Stimulated activated CD4-positive, alpha-beta T cell treated with anti-CD3 and anti-CD28 coated beads, Interleukin-15, amount 100 ng/mL, for 1 hour (primary cell): ENCODE results near the gene TMEM190.
A peak's percentile ranks its signal among the peaks of the same experiment; 100 is the strongest.

ENCODE experiments used
- DNase-seq, 2 donors: peaks; one replicate each; pipeline ENCODE4 v3.0.0-alpha.2; 2020; ENCODE audit warnings: low read depth in 1 of 2, low spot score in 1 of 2

The TMEM190 gene

GRCh38 chr19:55350620-55351315 lies 25.9 kb upstream of the TMEM190 start:
- DNase-seq = no peak

DNA sequence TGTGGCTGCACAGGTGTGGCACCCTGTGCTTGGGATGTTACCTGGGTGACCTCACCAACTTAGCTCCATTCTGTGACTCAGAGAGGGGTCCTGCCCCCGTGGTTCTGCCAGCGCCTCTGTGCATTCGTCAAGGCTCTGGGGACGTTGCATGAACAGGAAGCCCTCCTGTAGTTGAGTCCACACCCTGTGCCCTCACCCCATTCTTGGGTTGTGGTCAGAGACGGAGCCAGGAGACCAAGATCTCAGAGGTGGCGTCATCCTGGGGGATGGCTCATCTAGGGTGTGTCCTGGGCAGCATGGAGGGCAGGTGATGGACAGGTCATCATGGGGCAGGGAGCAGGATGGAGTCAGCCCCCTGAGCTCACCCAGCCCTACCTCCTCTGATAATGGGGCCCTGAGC lies 24.6 kb upstream of the TMEM190 start:
- no peak for DNase-seq

DNA sequence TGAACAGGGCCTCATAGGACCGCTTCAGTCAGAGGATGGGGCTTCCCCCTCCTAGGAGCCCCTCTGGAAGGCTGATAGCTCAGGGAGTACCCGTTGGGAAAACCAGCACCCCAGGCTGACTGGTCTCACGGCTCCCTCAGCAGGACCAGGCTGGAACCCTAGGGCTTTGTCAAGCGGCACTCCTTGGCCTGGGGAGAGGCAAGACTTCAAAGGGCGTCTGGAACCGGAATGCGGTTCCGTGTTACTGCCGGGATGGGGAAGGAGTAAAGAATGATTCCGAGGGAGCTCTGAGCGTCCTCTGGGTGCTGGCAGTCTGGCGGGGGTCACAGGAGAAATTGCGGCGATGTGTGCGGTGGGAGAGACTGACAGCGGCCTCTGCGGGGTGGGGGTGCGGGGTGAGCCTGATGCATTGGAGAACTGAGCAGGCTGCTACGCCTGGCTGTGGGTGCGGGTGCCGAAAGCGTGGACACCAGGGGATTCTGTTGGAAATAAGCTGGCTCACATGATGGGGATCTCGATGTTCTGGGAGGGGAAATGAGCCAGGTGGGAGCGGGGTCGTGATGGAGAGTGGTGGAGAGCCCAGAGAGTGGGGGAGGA lies 24.0 kb upstream of the TMEM190 start:
- no peak for DNase-seq

GRCh38 chr19:55353356-55353802 lies 23.2 kb upstream of the TMEM190 start:
- no peak for DNase-seq

DNA sequence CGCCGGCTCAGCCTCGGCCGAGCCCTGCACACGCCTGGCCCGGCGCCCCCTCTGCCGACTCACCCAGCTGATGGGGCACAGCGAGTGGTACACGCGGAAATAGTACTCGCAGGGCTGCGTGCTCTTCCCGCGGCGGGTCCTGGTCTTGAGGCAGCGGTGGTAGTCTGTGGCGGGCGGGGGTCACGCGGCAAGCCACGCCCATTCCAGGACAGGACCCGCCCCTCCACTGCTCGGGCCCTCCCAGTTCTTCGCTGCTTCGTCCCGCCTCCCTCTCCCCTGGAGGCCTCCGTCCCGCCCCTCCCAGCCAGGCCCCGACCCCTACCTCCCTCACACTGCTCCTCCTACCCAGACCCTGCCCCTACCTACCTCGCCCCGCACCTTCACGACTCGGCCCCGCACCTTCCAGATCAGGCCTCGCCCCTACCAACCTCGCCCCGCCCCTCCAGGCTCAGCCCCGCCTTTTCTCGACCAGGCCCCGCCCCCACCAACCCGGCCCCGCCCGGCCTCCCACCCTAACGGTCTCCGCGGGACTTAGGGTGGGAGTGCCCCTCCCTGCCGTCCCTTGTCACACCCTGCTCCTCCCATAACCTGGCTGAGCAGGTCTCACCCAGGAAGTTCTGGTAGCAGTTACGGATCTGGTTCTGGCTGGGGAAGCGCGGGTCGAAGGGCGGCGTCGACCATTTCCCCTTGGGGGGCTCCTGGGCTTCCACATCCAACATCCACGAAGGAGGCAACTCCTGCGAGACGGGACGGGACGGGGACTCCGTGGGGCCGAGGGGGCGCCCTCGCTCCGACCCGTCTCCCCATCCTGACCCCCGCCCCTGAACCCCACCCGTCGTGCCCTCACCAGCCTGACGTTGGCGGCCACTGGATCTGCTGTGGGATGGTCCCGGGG lies 22.6 kb upstream of the TMEM190 start:
- peak; percentile 34 to 49 for DNase-seq

GRCh38 chr19:55354698-55355212 lies 21.9 kb upstream of the TMEM190 start, which contains the start of gene COX6B2:
Gene COX6B2 (minus strand): TSS chr19:55354719. CDS start chr19:55354521, 198 bp downstream.
- DNase-seq = no peak

- no peak for DNase-seq
Measured at GRCh38 chr19:55355213-55355821, 21.3 kb upstream of the TMEM190 start.

GRCh38 chr19:55358493-55358892 lies 18.1 kb upstream of the TMEM190 start:
- no peak for DNase-seq

DNA sequence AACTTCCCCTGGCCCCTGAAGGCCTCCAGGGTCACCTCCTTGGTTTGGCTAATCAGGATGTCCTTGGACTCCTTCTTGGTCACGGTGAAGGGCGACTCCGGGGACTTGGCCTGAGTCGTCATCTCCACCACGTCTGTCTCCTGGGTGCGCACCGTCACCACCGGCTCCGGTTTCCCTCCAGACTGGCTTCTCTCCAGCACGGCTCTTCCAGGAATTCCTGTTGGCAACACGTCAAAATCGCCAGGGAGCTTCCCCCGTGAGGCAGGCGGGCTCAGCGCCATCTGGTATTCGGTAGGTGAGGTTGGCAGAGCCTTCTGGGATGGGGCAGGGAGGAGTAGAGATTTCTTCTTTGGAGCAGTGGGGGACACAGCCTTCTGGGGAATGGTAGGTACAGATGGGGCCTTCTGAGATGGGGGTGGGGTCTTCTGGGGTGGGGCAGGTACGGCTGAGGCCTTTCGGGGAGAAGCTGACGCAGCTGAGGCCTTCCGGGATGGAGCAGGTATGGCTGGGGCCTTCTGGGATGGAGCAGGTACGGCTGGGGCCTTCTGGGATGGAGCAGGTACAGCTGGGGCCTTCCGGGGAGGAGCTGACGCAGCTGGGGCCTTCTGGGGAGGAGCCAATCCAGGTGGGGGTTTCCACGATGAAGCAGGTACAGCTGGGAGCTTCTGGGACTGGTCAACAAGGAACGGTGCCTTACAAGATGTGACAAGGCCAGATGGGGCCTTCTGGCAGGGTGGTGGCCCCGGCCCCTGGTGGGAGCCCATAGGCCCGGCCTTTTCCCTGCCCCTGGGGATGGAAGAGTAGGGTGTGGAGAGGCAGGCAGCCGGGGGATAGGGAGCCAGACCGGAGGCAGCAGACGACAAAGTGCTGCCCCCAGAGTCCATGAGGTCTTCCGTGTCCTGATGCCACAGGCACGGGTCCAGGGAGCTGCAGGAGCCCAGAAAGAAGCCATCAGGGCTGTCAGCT lies 17.4 kb upstream of the TMEM190 start:
- DNase-seq = no peak

GRCh38 chr19:55360902-55361301 lies 15.7 kb upstream of the TMEM190 start:
- DNase-seq = no peak

GRCh38 chr19:55362174-55362989 lies 14.2 kb upstream of the TMEM190 start:
- DNase-seq = no peak

GRCh38 chr19:55362990-55363716 lies 13.5 kb upstream of the TMEM190 start, which contains the start of gene GARIN5B:
Gene GARIN5B (minus strand): TSS chr19:55363260. CDS start chr19:55363066, 194 bp downstream.
- no peak for DNase-seq

DNA sequence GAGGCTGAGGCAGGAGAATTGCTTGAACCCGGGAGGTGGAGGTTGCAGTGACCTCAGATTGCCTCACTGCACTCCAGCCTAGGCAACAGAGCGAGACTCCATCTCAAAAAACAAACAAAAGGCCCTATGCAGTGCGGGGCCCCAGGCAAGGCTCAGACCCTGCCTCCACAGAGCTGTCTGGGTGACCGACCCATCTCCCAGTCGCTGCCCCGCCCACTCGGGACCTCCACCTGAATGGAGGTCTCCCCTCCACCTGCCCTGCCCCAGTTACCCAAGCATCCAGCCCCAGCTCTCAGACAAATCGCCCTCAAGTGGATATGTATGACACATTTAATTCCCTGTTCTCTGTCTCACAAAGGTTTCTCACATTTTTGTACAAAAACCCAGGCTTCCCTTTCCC lies 11.4 kb upstream of the TMEM190 start:
- DNase-seq = no peak

DNA sequence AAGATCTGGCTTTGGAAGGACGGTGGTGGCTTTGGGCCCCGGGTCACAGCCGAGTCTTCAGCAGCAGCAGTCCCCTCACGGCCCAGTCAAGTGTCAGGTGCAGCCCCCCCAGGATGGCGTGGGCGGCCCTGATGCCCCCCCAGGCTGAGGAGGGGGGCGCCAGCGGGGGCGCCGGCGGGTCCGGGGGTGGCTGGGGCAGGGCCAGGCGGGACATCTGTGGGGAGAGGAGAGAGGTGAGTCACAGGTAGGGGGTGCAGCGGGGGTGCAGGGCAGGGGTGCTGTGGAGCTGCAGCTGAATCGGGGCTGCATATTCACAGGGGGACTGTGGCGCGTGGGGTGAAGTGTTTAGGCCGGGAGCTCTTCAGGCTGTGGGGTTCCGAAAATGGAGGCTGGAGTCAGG lies 10.7 kb upstream of the TMEM190 start:
- DNase-seq = no peak

GRCh38 chr19:55366790-55367189 lies 9.8 kb upstream of the TMEM190 start:
- no peak for DNase-seq

GRCh38 chr19:55368106-55368505 lies 8.5 kb upstream of the TMEM190 start:
- no peak for DNase-seq

- DNase-seq = no peak
Measured at GRCh38 chr19:55368701-55369563, 7.7 kb upstream of the TMEM190 start.
